ENCODE measurements around the gene DPP4.

DPP4 gene

GRCh38 chr2:162092008-162092390, 18.0 kb upstream of the DPP4 start:
- Histone ChIP-seq H3K27ac (no peak overlapping the region), H3K9me3 (no peaks in the 10 kb centered on the region), H3K27me3 (no peaks in the 10 kb centered on the region), H3K36me3 (no peaks in the 10 kb centered on the region), H3K4me1 (ENCODE audit: control insufficient read depth in 1 of 2, insufficient read depth in 1 of 2, low read depth in 1 of 2, low read length in 1 of 2) (no peaks in the 10 kb centered on the region), H3K4me3 (ENCODE audit: low read depth in 1 of 2, low read length in 1 of 2) (no peak overlapping the region)
- TF ChIP-seq CTCF (IDR thresholded peaks at IDR 0.05), result no peak

- Histone ChIP-seq H3K27me3 (no peaks in the 10 kb centered on the region), H3K36me3 (no peaks in the 10 kb centered on the region), H3K27ac (no peak overlapping the region), H3K9me3 (no peaks in the 10 kb centered on the region), H3K4me1 (ENCODE audit: control insufficient read depth in 1 of 2, insufficient read depth in 1 of 2, low read depth in 1 of 2, low read length in 1 of 2) (no peaks in the 10 kb centered on the region), H3K4me3 (ENCODE audit: low read depth in 1 of 2, low read length in 1 of 2) (no peak overlapping the region)
- no peak for TF ChIP-seq CTCF (IDR thresholded peaks at IDR 0.05)
Observed at GRCh38 chr2:162091325-162092007, 17.5 kb upstream of the DPP4 start.

GRCh38 chr2:162090109-162090508, 16.1 kb upstream of the DPP4 start:
- H3K27me3 ChIP-seq, result no peaks in the 10 kb centered on the region
- no peak overlapping the region for H3K27ac ChIP-seq
- H3K36me3 ChIP-seq, result no peaks in the 10 kb centered on the region
- H3K9me3 ChIP-seq, result no peaks in the 10 kb centered on the region
- no peaks in the 10 kb centered on the region for H3K4me1 ChIP-seq (ENCODE audit: control insufficient read depth in 1 of 2, insufficient read depth in 1 of 2, low read depth in 1 of 2, low read length in 1 of 2)
- no peak overlapping the region for H3K4me3 ChIP-seq (ENCODE audit: low read depth in 1 of 2, low read length in 1 of 2)
- TF ChIP-seq CTCF (IDR thresholded peaks at IDR 0.05), result no peak

- Histone ChIP-seq H3K9me3 (no peaks in the 10 kb centered on the region), H3K4me1 (ENCODE audit: control insufficient read depth in 1 of 2, insufficient read depth in 1 of 2, low read depth in 1 of 2, low read length in 1 of 2) (no peaks in the 10 kb centered on the region), H3K27ac (no peak overlapping the region), H3K36me3 (no peaks in the 10 kb centered on the region), H3K27me3 (no peaks in the 10 kb centered on the region), H3K4me3 (ENCODE audit: low read depth in 1 of 2, low read length in 1 of 2) (no peak overlapping the region)
- no peak for TF ChIP-seq CTCF (IDR thresholded peaks at IDR 0.05)
Observed at GRCh38 chr2:162086904-162087303, 12.9 kb upstream of the DPP4 start.

GRCh38 chr2:162085090-162085891, 11.3 kb upstream of the DPP4 start:
- Histone ChIP-seq H3K36me3 (no peaks in the 10 kb centered on the region), H3K27me3 (no peaks in the 10 kb centered on the region), H3K27ac (no peak overlapping the region), H3K9me3 (no peaks in the 10 kb centered on the region), H3K4me3 (ENCODE audit: low read depth in 1 of 2, low read length in 1 of 2) (no peak overlapping the region), H3K4me1 (ENCODE audit: control insufficient read depth in 1 of 2, insufficient read depth in 1 of 2, low read depth in 1 of 2, low read length in 1 of 2) (no peaks in the 10 kb centered on the region)
- no peak for TF ChIP-seq CTCF (IDR thresholded peaks at IDR 0.05)

All from neutrophil (primary cell).